Neural cell (in vitro differentiated cells): Measurements from ENCODE around the gene COPZ2. TPM values are rescaled to one million over a fixed set of nuclear protein-coding genes. Genes with fewer than 3 reads are reported as not detected.

Source experiments
- H2AFZ ChIP-seq: fragments of 200-600, 300-800 bp; sonication (generic), shearing (Covaris generic); 2 replicates; pipeline ENCODE4 v1.6.0; 2014; ENCODE audit warnings: low read depth, mild to moderate bottlenecking, antibody characterized with exemption, low read length, moderate library complexity
- H3F3A ChIP-seq: fragments of 200-600 bp; shearing (Covaris generic); 2 replicates; pipeline ENCODE4 v1.6.1; 2016; ENCODE audit warnings: mild to moderate bottlenecking, moderate library complexity, mixed read lengths, antibody characterized with exemption, low read length; ENCODE audit not compliant: insufficient read depth, poor library complexity, severe bottlenecking
- H3K27ac ChIP-seq: fragments of 200-600, 300-800 bp; sonication (generic), shearing (Covaris generic); 2 replicates; pipeline ENCODE4 v1.5.1; 2014; ENCODE audit warnings: mild to moderate bottlenecking, low read length, moderate library complexity
- H3K27me3 ChIP-seq: fragments of 300-800, 200-600 bp; sonication (generic), shearing (Covaris generic); 2 replicates; pipeline ENCODE4 v1.6.0; 2014; ENCODE audit warnings: mild to moderate bottlenecking, low read depth, low read length, moderate library complexity; ENCODE audit not compliant: insufficient read depth
- H3K36me3 ChIP-seq: fragments of 300-800, 200-600 bp; sonication (generic), shearing (Covaris generic); 2 replicates; pipeline ENCODE4 v1.5.1; 2014; ENCODE audit warnings: mild to moderate bottlenecking, antibody characterized with exemption, low read length, moderate library complexity; ENCODE audit not compliant: insufficient read depth
- H3K4me2 ChIP-seq: fragments of 300-800, 200-600 bp; sonication (generic), shearing (Covaris generic); 2 replicates; pipeline ENCODE4 v1.6.0; 2014; ENCODE audit warnings: mild to moderate bottlenecking, low read length
- H3K4me3 ChIP-seq: fragments of 300-800, 200-600 bp; sonication (generic), shearing (Covaris generic); 2 replicates; pipeline ENCODE4 v1.5.1; 2014; ENCODE audit warnings: mild to moderate bottlenecking, low read length, moderate library complexity
- H3K79me2 ChIP-seq: fragments of 200-600 bp; shearing (Covaris generic); replicated peaks from 2 replicates; pipeline ENCODE4 v1.6.0; 2014; ENCODE audit warnings: mild to moderate bottlenecking, low read length, moderate library complexity; ENCODE audit not compliant: insufficient read depth
- H3K9ac ChIP-seq: fragments of 300-800, 200-600 bp; sonication (generic), shearing (Covaris generic); 2 replicates; pipeline ENCODE4 v1.6.1; 2016; ENCODE audit warnings: mild to moderate bottlenecking, low read length, mixed read lengths
- H3K9me2 ChIP-seq: fragments of 200-600 bp; shearing (Covaris generic); 2 replicates; pipeline ENCODE4 v1.6.1; 2016; ENCODE audit warnings: mild to moderate bottlenecking, low read length, mixed read lengths; ENCODE audit not compliant: insufficient read depth
- H3K9me3 ChIP-seq: fragments of 200-600, 300-800 bp; sonication (generic), shearing (Covaris generic); 2 replicates; pipeline ENCODE4 v1.6.1; 2016; ENCODE audit warnings: mild to moderate bottlenecking, mixed run types, low read length, moderate library complexity, mixed read lengths
- H4K20me1 ChIP-seq: fragments of 200-600 bp; shearing (Covaris generic); 2 replicates; pipeline ENCODE4 v1.6.1; 2016; ENCODE audit warnings: mild to moderate bottlenecking, mixed run types; ENCODE audit not compliant: insufficient read depth
- EP300 ChIP-seq: fragments of 450-650 bp; conservative IDR thresholded peaks from 2 replicates; pipeline ENCODE4 v1.6.1; 2014; ENCODE audit warnings: antibody characterized with exemption, mild to moderate bottlenecking, moderate library complexity; ENCODE audit not compliant: poor library complexity, severe bottlenecking
- EZH2 ChIP-seq: fragments of 200-600, 300-800 bp; shearing (Covaris generic), sonication (generic); IDR thresholded peaks from 2 replicates; pipeline ENCODE4 v1.6.1; 2014; ENCODE audit warnings: antibody characterized with exemption, low read length, borderline replicate concordance, mild to moderate bottlenecking; ENCODE audit not compliant: insufficient read depth, poor library complexity, severe bottlenecking
- MXI1 ChIP-seq: fragments of 450-650 bp; conservative IDR thresholded peaks from 2 replicates; pipeline ENCODE4 v1.6.1; 2014; ENCODE audit warnings: antibody characterized with exemption, mild to moderate bottlenecking; ENCODE audit not compliant: poor library complexity, severe bottlenecking
- POLR2AphosphoS5 ChIP-seq: IDR thresholded peaks from 2 replicates; pipeline ENCODE4 v1.6.1; 2012
- RAD21 ChIP-seq: fragments of 450-650 bp; conservative IDR thresholded peaks from 2 replicates; pipeline ENCODE4 v1.6.1; 2014; ENCODE audit warnings: antibody characterized with exemption, mild to moderate bottlenecking, moderate library complexity
- REST ChIP-seq: IDR thresholded peaks from 2 replicates; pipeline ENCODE4 v1.6.1; 2012; ENCODE audit warnings: borderline replicate concordance
- SMC3 ChIP-seq: fragments of 450-650 bp; conservative IDR thresholded peaks from 2 replicates; pipeline ENCODE4 v1.6.1; 2014; ENCODE audit warnings: antibody characterized with exemption, mild to moderate bottlenecking, moderate library complexity; ENCODE audit not compliant: poor library complexity
- TAF1 ChIP-seq: IDR thresholded peaks from 2 replicates; pipeline ENCODE4 v1.6.1; 2012; ENCODE audit warnings: low read depth
- polyA plus RNA-seq: library from polyadenylated mRNA; depleted of rRNA; stranded (reverse); fragments of >200 nt; gene quantifications from 2 replicates; pipeline ENCODE4 v1.2.3, GENCODE V29; 2014
- TF ChIP-seq, protein P1 (sequence below): fragments of 450-650 bp; IDR thresholded peaks from 2 replicates; pipeline ENCODE4 v1.5.1; 2014; ENCODE audit warnings: antibody characterized with exemption, mild to moderate bottlenecking, moderate library complexity; ENCODE audit not compliant: poor library complexity, severe bottlenecking

COPZ2 gene
- polyA plus RNA-seq, 1 donor from 2014 or later = not detected

- Histone ChIP-seq H3K36me3 (no peaks in the 10 kb centered on the region), H3K4me2 (no peak overlapping the region), H3K79me2 (peaks cover 10% of the 10 kb centered on the region), H3K4me3 (no peak overlapping the region), H3F3A (no peaks in the 10 kb centered on the region), H3K27ac (no peak overlapping the region), H3K27me3 (no peaks in the 10 kb centered on the region), H4K20me1 (peaks cover 7% of the 10 kb centered on the region), H3K9me2 (no peaks in the 10 kb centered on the region), H3K9ac (no peak overlapping the region), H3K9me3 (no peaks in the 10 kb centered on the region), H2AFZ (no peak overlapping the region)
- TF ChIP-seq TAF1 (no peak), MXI1 (no peak), SMC3 (no peak), REST (no peak), POLR2AphosphoS5 (no peak), EZH2 (no peak), RAD21 (no peak), EP300 (no peak)
- TF ChIP-seq, protein P1, sequence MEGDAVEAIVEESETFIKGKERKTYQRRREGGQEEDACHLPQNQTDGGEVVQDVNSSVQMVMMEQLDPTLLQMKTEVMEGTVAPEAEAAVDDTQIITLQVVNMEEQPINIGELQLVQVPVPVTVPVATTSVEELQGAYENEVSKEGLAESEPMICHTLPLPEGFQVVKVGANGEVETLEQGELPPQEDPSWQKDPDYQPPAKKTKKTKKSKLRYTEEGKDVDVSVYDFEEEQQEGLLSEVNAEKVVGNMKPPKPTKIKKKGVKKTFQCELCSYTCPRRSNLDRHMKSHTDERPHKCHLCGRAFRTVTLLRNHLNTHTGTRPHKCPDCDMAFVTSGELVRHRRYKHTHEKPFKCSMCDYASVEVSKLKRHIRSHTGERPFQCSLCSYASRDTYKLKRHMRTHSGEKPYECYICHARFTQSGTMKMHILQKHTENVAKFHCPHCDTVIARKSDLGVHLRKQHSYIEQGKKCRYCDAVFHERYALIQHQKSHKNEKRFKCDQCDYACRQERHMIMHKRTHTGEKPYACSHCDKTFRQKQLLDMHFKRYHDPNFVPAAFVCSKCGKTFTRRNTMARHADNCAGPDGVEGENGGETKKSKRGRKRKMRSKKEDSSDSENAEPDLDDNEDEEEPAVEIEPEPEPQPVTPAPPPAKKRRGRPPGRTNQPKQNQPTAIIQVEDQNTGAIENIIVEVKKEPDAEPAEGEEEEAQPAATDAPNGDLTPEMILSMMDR = no peak
These were observed 22.7 kb upstream of the COPZ2 start for GRCh38 chr17:48060249-48060648.

- Histone ChIP-seq H4K20me1 (peaks cover 12% of the 10 kb centered on the region), H3K27ac (no peak overlapping the region), H2AFZ (no peak overlapping the region), H3F3A (no peaks in the 10 kb centered on the region), H3K79me2 (peaks cover 17% of the 10 kb centered on the region), H3K9me2 (no peaks in the 10 kb centered on the region), H3K9ac (no peak overlapping the region), H3K9me3 (no peaks in the 10 kb centered on the region), H3K4me3 (no peak overlapping the region), H3K36me3 (no peaks in the 10 kb centered on the region), H3K27me3 (no peaks in the 10 kb centered on the region), H3K4me2 (no peak overlapping the region)
- TF ChIP-seq, protein P1 = no peak
- TF ChIP-seq EZH2 = no peak
- TF ChIP-seq REST = no peak
- no peak for TF ChIP-seq RAD21
- TF ChIP-seq TAF1 = no peak
- no peak for TF ChIP-seq EP300
- TF ChIP-seq POLR2AphosphoS5 = no peak
- no peak for TF ChIP-seq MXI1
- TF ChIP-seq SMC3 = no peak
These were observed 21.6 kb upstream of the COPZ2 start for GRCh38 chr17:48059125-48059668.
